Transverse colon (tissue), 4 donors: Measurements from ENCODE around the gene SLC25A19. TPM values are rescaled to one million over a fixed set of nuclear protein-coding genes. Genes with fewer than 3 reads are reported as not detected.

Source experiments
- DNase-seq: peaks from one replicate; pipeline ENCODE4 v3.0.0-alpha.2; 2019
- H3K27ac ChIP-seq, 4 donors: fragments of 200-600 bp; sonication (generic); 2 replicates each; pipeline ENCODE4 v1.5.1; 2016 to 2018; ENCODE audit warnings: inconsistent platforms in 4 of 4
- H3K27me3 ChIP-seq: fragments of 200-600 bp; sonication (generic); 2 replicates; pipeline ENCODE4 v1.5.1; 2017; ENCODE audit warnings: inconsistent platforms
- H3K36me3 ChIP-seq, 4 donors: fragments of 200-600 bp; sonication (generic); 2 replicates each; pipeline ENCODE4 v1.5.1; 2017 to 2019; ENCODE audit warnings: inconsistent platforms in 4 of 4
- H3K4me1 ChIP-seq, 4 donors: fragments of 200-600 bp; sonication (generic); 2 replicates each; pipeline ENCODE4 v1.5.1; 2017 to 2020; ENCODE audit warnings: inconsistent platforms in 4 of 4
- H3K4me3 ChIP-seq, 4 donors: fragments of 200-600 bp; sonication (generic); 1 replicate in 1 of 4; 2 replicates in 3 of 4; pipeline versions ENCODE4 v1.5.1 to v1.6.1; 2017 to 2019; ENCODE audit warnings: inconsistent platforms in 4 of 4
- H3K9me3 ChIP-seq, 2 donors: fragments of 200-600 bp; sonication (generic); 2 replicates each; pipeline ENCODE4 v1.5.1; 2017 to 2019; ENCODE audit warnings: inconsistent platforms in 2 of 2
- EP300 ChIP-seq: sonication (generic); formaldehyde crosslinking; IDR thresholded peaks from one replicate; pipeline ENCODE4 v1.6.1; 2017; ENCODE audit warnings: antibody characterized with exemption, low read depth
- POLR2A ChIP-seq: fragments of 450-650 bp; IDR thresholded peaks from one replicate; pipeline ENCODE4 v1.6.1; 2016; ENCODE audit warnings: antibody characterized with exemption, mild to moderate bottlenecking, moderate library complexity
- POLR2AphosphoS5 ChIP-seq, 3 donors: sonication (generic); formaldehyde crosslinking; IDR thresholded peaks; one replicate each; pipeline ENCODE4 v1.6.1; 2016; ENCODE audit warnings: antibody characterized with exemption in 3 of 3
- WGBS, 2 donors: methylation state at CpG; one replicate each; pipeline ENCODE4 v1.1.5; 2018; ENCODE audit warnings: low coverage in 1 of 2; 5-methylcytosine and 5-hydroxymethylcytosine counted together
- in situ Hi-C, 4 donors: fragments of 200-750 bp; cut with MboI; loops; one replicate each; pipeline versions ENCODE4 v1.15.0 to v1.15.1; 2017; ENCODE audit warnings: low sequenced_read_pairs in 3 of 4, low pct_ligation_motif_present in 1 of 4, low pct_unique_long_range_greater_than_20kb in 1 of 4
- intact Hi-C: fragments of 100-400 bp; cut with DNase I; formaldehyde crosslinking; loops from one replicate; pipeline ENCODE4 v1.15.1; 2023; ENCODE audit warnings: low total_unique reads
- total RNA-seq, 4 donors: library from RNA; depleted of rRNA; stranded (reverse); fragments of >200 nt; gene quantifications; one replicate each; pipeline ENCODE4 v1.1.0, GENCODE V29; 2016
- TF ChIP-seq, protein P1 (sequence below), 5 experiments: fragments of 200-600 bp in 3 of 5; fragments of 450-650 bp in 2 of 5; sonication (generic) in 3 of 5; IDR thresholded peaks; 1 replicate in 2 of 5; 2 replicates in 3 of 5; pipeline ENCODE4 v1.5.1; 2016 to 2017; ENCODE audit warnings: antibody characterized with exemption in 5 of 5, inconsistent platforms in 3 of 5, mild to moderate bottlenecking in 2 of 5, moderate library complexity in 1 of 5

SLC25A19 gene
- total RNA-seq, 4 donors from 2014 or later = 12.6 to 49.6 (median 20.7) TPM

GRCh38 chr17:75241502-75241901 lies 47.7 kb downstream of the SLC25A19 start:
- intact Hi-C loops (no loop called here), in situ Hi-C loops (no loop called here)
- Histone ChIP-seq H3K36me3 (peaks cover 0 to 68% (median 21%) of the 10 kb centered on the region in 4 donors), H3K27me3 (no peaks in the 10 kb centered on the region), H3K27ac (peak overlapping the region in 1 of 4 donors; percentile 7), H3K9me3 (no peaks in the 10 kb centered on the region), H3K4me1 (no peaks in the 10 kb centered on the region), H3K4me3 (no peak overlapping the region)
- DNase-seq = no peak
- WGBS, 2 donors = 87 to 90% methylated on average over 7 to 9 of the region's 9 CpGs
- TF ChIP-seq POLR2AphosphoS5 (IDR thresholded peaks at IDR 0.05) (no peak), EP300 (no peak), POLR2A (no peak)
- TF ChIP-seq, protein P1, sequence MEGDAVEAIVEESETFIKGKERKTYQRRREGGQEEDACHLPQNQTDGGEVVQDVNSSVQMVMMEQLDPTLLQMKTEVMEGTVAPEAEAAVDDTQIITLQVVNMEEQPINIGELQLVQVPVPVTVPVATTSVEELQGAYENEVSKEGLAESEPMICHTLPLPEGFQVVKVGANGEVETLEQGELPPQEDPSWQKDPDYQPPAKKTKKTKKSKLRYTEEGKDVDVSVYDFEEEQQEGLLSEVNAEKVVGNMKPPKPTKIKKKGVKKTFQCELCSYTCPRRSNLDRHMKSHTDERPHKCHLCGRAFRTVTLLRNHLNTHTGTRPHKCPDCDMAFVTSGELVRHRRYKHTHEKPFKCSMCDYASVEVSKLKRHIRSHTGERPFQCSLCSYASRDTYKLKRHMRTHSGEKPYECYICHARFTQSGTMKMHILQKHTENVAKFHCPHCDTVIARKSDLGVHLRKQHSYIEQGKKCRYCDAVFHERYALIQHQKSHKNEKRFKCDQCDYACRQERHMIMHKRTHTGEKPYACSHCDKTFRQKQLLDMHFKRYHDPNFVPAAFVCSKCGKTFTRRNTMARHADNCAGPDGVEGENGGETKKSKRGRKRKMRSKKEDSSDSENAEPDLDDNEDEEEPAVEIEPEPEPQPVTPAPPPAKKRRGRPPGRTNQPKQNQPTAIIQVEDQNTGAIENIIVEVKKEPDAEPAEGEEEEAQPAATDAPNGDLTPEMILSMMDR (IDR thresholded peaks at IDR 0.05) = no peak

- intact Hi-C loops (no loop called here), in situ Hi-C loops (no loop called here)
- no peak for DNase-seq
- no peaks in the 10 kb centered on the region for H3K4me1 ChIP-seq
- peaks cover 0 to 64% (median 19%) of the 10 kb centered on the region in 4 donors for H3K36me3 ChIP-seq
- TF ChIP-seq, protein P1 (IDR thresholded peaks at IDR 0.05) = no peak
- TF ChIP-seq POLR2A = no peak
- TF ChIP-seq EP300 = no peak
- TF ChIP-seq POLR2AphosphoS5 (IDR thresholded peaks at IDR 0.05) = no peak
- no peaks in the 10 kb centered on the region for H3K9me3 ChIP-seq
- 77% methylated on average over 7 of the region's 7 CpGs; no CpG with 5 or more reads in 1 of the 2 donors for WGBS, 2 donors
- no peak overlapping the region for H3K27ac ChIP-seq
- no peak overlapping the region for H3K4me3 ChIP-seq
- no peaks in the 10 kb centered on the region for H3K27me3 ChIP-seq
Measured at GRCh38 chr17:75241143-75241430, 48.1 kb downstream of the SLC25A19 start.

DNA sequence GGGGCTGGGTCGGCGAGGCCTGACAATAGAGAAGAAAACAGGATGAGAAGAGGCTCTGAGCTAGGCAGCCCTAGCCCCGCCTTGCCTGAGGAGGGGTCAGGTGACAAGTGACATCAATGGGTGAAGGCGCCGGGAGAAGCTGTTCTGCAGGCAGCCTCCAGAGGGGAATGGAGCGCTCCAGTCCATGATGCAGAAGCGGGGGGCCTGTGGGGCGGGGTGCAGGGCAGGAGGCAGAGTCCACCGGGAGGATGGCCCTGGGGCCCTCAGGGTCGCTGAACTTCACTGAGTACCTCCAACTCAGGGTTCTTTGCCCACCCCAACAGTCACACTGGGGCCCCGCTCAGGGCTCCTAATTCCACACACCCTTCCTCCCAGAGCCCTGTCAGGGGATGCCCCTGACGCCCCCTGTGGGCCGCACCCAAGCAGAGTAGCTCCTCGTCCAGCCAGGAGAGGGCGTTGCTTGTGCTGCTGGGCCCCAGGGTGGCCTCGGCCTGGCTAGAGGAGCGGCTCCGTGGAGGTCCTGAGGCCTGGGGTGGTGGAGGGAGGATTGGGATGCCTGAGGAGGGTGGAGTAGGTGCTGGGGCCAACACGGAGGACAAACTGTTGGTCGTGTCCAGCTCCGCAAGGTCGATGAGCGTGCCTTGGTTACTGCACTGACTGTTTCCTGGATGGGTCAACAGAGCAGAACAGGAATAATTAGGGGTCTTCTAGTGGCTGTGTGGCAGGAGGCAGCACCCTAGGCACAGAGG lies 48.7 kb downstream of the SLC25A19 start:
- in situ Hi-C loops = no loop called here
- DNase-seq = no peak
- TF ChIP-seq POLR2A (no peak), EP300 (no peak), POLR2AphosphoS5 (IDR thresholded peaks at IDR 0.05) (no peak)
- TF ChIP-seq, protein P1 (IDR thresholded peaks at IDR 0.05) = peak; percentile 17 to 49 (median 31)
- intact Hi-C loops = no loop called here
- no peak overlapping the region for H3K4me3 ChIP-seq
- no peaks in the 10 kb centered on the region for H3K4me1 ChIP-seq
- peaks cover 0 to 59% (median 17%) of the 10 kb centered on the region in 4 donors for H3K36me3 ChIP-seq
- no peaks in the 10 kb centered on the region for H3K27me3 ChIP-seq
- no peak overlapping the region for H3K27ac ChIP-seq
- no peaks in the 10 kb centered on the region for H3K9me3 ChIP-seq
- 63% methylated on average over 22 of the region's 23 CpGs; no CpG with 5 or more reads in 1 of the 2 donors for WGBS, 2 donors

GRCh38 chr17:75239778-75240393 lies 49.3 kb downstream of the SLC25A19 start:
- intact Hi-C loops (no loop called here), in situ Hi-C loops (no loop called here)
- TF ChIP-seq EP300 = no peak
- no peak for TF ChIP-seq POLR2A
- TF ChIP-seq POLR2AphosphoS5 (IDR thresholded peaks at IDR 0.05) = no peak
- TF ChIP-seq, protein P1 (IDR thresholded peaks at IDR 0.05) = no peak
- H3K27me3 ChIP-seq = no peaks in the 10 kb centered on the region
- H3K9me3 ChIP-seq = no peaks in the 10 kb centered on the region
- no peak for DNase-seq
- H3K36me3 ChIP-seq = peaks cover 0 to 57% (median 17%) of the 10 kb centered on the region in 4 donors
- H3K4me1 ChIP-seq = no peaks in the 10 kb centered on the region
- H3K4me3 ChIP-seq = no peak overlapping the region
- WGBS, 2 donors = 94 to 97% methylated on average over 5 to 23 of the region's 23 CpGs
- no peak overlapping the region for H3K27ac ChIP-seq
